ENCODE data around the gene GPX2. TPM values are rescaled to one million over a fixed set of nuclear protein-coding genes. Genes with fewer than 3 reads are reported as not detected.
A peak's percentile ranks its signal among the peaks of the same experiment; 100 is the strongest.

The GPX2 gene
- not detected for total RNA-seq

DNA sequence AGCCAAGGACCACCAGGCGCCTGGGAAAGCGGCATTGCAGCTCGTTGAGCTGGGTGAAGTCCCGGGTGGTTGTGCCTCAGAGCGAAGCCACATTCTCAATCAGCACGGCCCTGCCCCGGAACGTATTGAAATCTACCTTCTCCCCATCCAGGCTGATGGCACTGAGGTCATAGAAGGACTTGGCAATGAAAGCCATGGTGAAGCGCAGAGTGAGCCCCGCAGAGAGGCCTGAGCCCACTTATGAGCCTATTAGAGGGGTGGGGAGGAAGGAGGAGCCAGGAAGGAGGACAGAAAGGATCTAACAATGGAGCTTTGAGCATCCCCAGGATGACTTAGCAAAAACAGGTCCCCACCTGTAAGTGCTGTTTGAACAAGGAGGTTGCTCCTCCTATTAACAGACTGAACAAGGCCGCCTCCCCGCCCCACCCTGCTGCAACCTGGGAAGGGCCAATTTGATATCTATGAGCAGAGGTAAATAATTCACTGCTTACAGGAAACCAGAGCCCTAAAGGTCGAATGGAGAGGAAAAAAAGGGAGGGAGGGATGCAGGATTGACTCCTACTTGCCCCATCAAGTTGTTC lies at the start of gene GPX2:
GPX2 (minus strand) TSS at position 215 of the 581 bp plus-strand sequence; CDS start at position 196, 19 bp downstream.
- Mint-ChIP-seq H3K4me1 (peaks cover 54% of the 10 kb centered on the region), H3K36me3 (ENCODE audit: low read depth) (peaks cover 20% of the 10 kb centered on the region), H3K4me3 (no peak within 1 kb of the TSS), H3K27me3 (no peaks in the 10 kb centered on the region), H3K9me3 (ENCODE audit: low read depth) (no peaks in the 10 kb centered on the region), H3K27ac (no peak within 1 kb of the TSS)
- DNase-seq = no peak
- ATAC-seq = no peak
- POLR2A ChIA-PET = no interaction called here
- intact Hi-C loops (cut with DNase I, micrococcal nuclease) = no loop called here
- CTCF ChIA-PET = interaction anchor here (1.0 to 1.3 kb wide), 2 partner anchors 120 to 272 kb away, joined by 3 to 4 read pairs; no protein-coding TSS in a partner anchor

DNA sequence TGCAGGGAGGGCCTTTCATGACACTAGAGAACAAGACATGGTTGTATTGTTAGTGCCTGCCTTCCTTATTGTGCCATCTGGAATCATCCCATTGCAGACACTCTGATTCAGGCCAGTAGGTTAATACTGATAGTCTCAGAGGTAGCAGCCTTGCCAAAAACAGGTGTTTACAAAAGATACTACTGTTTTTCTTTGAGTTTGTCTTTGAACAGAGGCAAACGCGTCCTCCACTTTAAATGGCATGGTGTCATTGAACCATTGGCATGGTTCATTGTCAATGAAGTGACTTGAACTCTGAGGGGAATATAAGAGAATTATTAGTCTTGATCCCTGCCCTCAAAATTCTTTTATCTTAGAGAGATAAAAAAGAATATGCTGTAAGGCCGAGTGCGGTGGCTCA lies 48.4 kb upstream of the GPX2 start:
- Mint-ChIP-seq H3K4me3 (no peak overlapping the region), H3K4me1 (peaks cover 47% of the 10 kb centered on the region), H3K9me3 (ENCODE audit: low read depth) (no peaks in the 10 kb centered on the region), H3K36me3 (ENCODE audit: low read depth) (peaks cover 19% of the 10 kb centered on the region), H3K27me3 (no peaks in the 10 kb centered on the region), H3K27ac (no peak overlapping the region)
- CTCF ChIA-PET = interaction anchor here (0.7 to 1.5 kb wide), 2 partner anchors 9 to 111 kb away, joined by 3 to 4 read pairs; no protein-coding TSS in a partner anchor
- POLR2A ChIA-PET = no interaction called here
- no peak for ATAC-seq
- intact Hi-C loops (cut with DNase I, micrococcal nuclease) = no loop called here
- DNase-seq = no peak

DNA sequence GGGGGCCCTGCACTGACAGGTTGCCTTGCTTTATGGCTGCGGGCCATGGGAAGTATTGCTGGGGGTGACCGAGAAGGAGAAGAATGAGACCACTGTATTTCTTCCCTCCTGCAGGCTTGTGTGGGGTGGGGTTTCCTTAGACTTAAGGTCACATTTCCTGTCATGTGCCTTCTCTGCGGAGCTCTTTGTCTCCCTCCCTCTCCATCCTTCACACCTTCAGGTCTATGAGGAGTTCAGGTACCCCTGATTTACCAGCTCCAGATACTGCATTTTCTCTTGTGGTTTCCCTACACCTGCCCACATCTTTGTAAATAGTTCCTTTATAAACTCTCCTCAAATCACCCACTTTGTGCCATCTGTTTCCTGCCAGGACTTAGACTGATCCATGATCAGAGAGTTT lies 47.8 kb upstream of the GPX2 start:
- CTCF ChIA-PET = interaction anchor here (0.7 to 1.5 kb wide), 2 partner anchors 10 to 112 kb away, joined by 3 to 4 read pairs; no protein-coding TSS in a partner anchor
- no peaks in the 10 kb centered on the region for H3K9me3 Mint-ChIP-seq (ENCODE audit: low read depth)
- H3K36me3 Mint-ChIP-seq (ENCODE audit: low read depth) = peaks cover 19% of the 10 kb centered on the region
- DNase-seq = peak; percentile 17
- no peak overlapping the region for H3K27ac Mint-ChIP-seq
- no peak for ATAC-seq
- intact Hi-C loops (cut with DNase I, micrococcal nuclease) = no loop called here
- peaks cover 48% of the 10 kb centered on the region for H3K4me1 Mint-ChIP-seq
- POLR2A ChIA-PET = interaction anchor here (1.0 kb wide), 1 partner anchor 15 kb away, joined by 3 read pairs; no protein-coding TSS in a partner anchor
- no peaks in the 10 kb centered on the region for H3K27me3 Mint-ChIP-seq
- no peak overlapping the region for H3K4me3 Mint-ChIP-seq

DNA sequence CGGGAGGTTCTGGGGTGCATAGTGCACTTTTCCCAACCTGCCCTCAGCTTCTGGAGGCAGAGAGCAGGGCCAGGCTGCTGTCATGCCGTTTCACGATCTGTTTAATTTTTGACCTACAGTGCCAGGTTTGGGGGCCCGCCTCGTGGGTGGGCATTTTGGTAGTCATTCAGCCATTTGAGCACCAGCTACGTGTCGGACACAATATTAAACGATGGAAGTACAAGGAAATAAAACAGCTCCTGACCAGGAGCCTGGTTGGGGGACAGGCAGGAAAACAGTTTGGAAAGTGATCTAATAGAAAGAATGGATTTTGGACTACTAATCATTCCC lies 44.9 kb upstream of the GPX2 start:
- peaks cover 16% of the 10 kb centered on the region for H3K36me3 Mint-ChIP-seq (ENCODE audit: low read depth)

DNA sequence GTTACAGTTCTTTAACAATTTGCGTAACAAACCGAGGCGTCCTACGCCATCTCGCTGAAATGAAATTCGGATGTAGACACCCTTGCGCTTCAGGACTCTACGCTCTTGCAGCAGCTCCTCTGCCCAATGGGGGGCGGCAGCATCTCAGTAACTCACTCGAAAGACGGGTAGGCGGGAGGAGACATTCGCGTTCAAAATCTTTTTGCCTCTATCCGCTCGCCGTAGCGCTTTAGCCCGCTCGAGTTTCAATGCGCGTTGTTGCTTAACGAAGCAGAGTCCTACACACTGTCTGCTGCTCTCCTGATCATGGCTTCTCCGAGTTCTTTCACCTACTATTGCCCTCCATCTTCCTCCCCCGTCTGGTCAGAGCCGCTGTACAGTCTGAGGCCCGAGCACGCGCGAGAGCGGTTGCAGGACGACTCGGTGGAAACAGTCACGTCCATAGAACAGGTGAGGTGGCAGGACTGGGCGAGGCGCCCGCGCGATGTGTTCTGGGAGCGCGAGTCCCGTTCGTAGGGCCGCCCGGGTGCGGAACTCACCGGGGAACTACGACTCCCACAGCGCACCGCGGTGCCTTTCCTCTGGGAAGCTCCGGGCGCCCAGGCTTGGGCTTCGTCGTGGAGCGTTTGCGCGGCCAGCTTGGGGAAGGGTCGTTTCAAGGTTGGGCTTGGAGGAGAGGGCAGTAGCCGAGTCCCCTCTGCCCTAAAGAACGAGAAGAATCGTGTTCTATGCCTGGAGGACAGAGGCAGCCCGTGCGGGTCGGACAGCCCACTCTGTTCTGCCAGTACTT lies 44.3 kb upstream of the GPX2 start, which contains the start of gene FNTB:
FNTB (plus strand) TSS at position 248 of the 790 bp plus-strand sequence; CDS start at position 307, 59 bp downstream.
- H3K9me3 Mint-ChIP-seq (ENCODE audit: low read depth) = no peaks in the 10 kb centered on the region
- intact Hi-C loops (cut with DNase I, micrococcal nuclease) = loop anchor here (1.0 to 5.0 kb wide), 11 partner anchors 15 to 482 kb away; partner anchors contain the start of genes CHURC1 (in 2 of the 2), FUT8 (in 2 of the 2), MAX (in 2 of the 2) and HSPA2 (in 1 of the 2)
- CTCF ChIA-PET = interaction anchor here (0.5 to 2.2 kb wide), 32 partner anchors 8 to 713 kb away, joined by 3 to 20 read pairs (median 4); no protein-coding TSS in a partner anchor
- POLR2A ChIA-PET = interaction anchor here (0.6 to 1.4 kb wide), 2 partner anchors 37 to 72 kb away, joined by 3 to 5 read pairs; partner anchors contain the start of gene CHURC1
- peak within 1 kb of the TSS; percentile 82 for H3K4me3 Mint-ChIP-seq
- DNase-seq (peak; percentile 96), ATAC-seq (peak; percentile 96)
- H3K4me1 Mint-ChIP-seq = peaks cover 46% of the 10 kb centered on the region
- peaks cover 16% of the 10 kb centered on the region for H3K36me3 Mint-ChIP-seq (ENCODE audit: low read depth)
- H3K27ac Mint-ChIP-seq = peak within 1 kb of the TSS; percentile 99
- H3K27me3 Mint-ChIP-seq = peaks cover 5% of the 10 kb centered on the region

More for the DNA sequence above, 44.9 kb upstream of the GPX2 start:
- intact Hi-C loops (cut with DNase I, micrococcal nuclease) = loop anchor here (1.0 to 5.0 kb wide), 9 partner anchors 33 to 483 kb away; partner anchors contain the start of genes CHURC1 (in 2 of the 2), FUT8 (in 2 of the 2), MAX (in 2 of the 2) and HSPA2 (in 1 of the 2)
- DNase-seq (no peak), ATAC-seq (no peak)
- H3K9me3 Mint-ChIP-seq (ENCODE audit: low read depth) = no peaks in the 10 kb centered on the region
- CTCF ChIA-PET = interaction anchor here (0.6 to 2.2 kb wide), 20 partner anchors 10 to 424 kb away, joined by 3 to 20 read pairs (median 4); no protein-coding TSS in a partner anchor
- H3K4me1 Mint-ChIP-seq = peaks cover 51% of the 10 kb centered on the region
- H3K27ac Mint-ChIP-seq = peak overlapping the region; percentile 99
- peaks cover 5% of the 10 kb centered on the region for H3K27me3 Mint-ChIP-seq
- peak overlapping the region; percentile 82 for H3K4me3 Mint-ChIP-seq
- POLR2A ChIA-PET = interaction anchor here (1.4 kb wide), 1 partner anchor 73 kb away, joined by 5 read pairs; the partner anchor contains the start of gene CHURC1

DNA sequence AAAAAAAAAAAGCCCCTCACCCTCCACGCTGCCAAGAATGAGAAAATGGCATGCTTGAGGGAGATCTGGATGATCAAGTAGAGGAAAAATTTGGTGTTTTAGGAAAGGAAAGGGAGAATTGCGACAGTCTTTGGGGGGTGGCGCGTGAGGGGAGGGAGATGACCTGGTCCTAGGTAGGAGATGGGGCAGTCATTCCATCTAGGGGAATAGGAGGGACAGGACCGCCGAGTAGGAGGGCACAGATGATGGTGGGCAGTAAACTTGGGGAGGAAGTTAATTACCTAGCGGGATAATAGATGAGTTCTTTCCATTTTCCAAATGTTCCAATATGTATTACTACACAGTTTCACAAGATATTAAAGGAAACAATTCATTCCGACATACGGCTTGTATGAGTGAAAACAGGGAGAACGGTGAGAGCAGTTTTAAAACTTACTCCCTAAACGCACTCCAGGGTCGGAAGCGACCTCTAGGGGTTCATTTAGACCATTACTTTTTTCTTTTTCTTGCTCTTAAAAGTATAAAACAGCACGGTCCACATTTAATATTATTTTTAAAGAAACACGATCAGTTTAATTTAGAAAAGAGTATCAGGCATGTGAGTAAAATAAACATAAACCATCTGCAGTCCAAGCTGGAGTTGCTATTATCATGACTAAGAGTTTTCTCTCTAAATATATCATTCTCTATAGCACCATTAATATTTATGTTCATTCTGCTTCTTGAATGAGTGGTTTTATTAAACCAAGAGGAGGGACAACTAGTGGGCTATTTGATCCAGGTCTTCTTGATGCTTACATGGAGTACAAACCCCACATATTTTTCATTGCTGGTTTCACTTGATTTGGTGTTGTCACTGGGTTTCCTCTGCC lies 41.1 kb upstream of the GPX2 start:
- H3K27me3 Mint-ChIP-seq = peaks cover 5% of the 10 kb centered on the region
- ATAC-seq (no peak), DNase-seq (peak; percentile 61)
- peak overlapping the region; percentile 45 for H3K4me3 Mint-ChIP-seq
- ChIA-PET CTCF (interaction anchor here (0.6 to 2.0 kb wide), 8 partner anchors 10 to 160 kb away, joined by 3 to 9 read pairs (median 5); no protein-coding TSS in a partner anchor), POLR2A (no interaction called here)
- H3K27ac Mint-ChIP-seq = no peak overlapping the region
- no peaks in the 10 kb centered on the region for H3K9me3 Mint-ChIP-seq (ENCODE audit: low read depth)
- peaks cover 3% of the 10 kb centered on the region for H3K36me3 Mint-ChIP-seq (ENCODE audit: low read depth)
- intact Hi-C loops (cut with DNase I, micrococcal nuclease) = loop anchor here (1.0 to 5.0 kb wide), 4 partner anchors 160 to 312 kb away; no protein-coding TSS in a partner anchor
- peaks cover 22% of the 10 kb centered on the region for H3K4me1 Mint-ChIP-seq

DNA sequence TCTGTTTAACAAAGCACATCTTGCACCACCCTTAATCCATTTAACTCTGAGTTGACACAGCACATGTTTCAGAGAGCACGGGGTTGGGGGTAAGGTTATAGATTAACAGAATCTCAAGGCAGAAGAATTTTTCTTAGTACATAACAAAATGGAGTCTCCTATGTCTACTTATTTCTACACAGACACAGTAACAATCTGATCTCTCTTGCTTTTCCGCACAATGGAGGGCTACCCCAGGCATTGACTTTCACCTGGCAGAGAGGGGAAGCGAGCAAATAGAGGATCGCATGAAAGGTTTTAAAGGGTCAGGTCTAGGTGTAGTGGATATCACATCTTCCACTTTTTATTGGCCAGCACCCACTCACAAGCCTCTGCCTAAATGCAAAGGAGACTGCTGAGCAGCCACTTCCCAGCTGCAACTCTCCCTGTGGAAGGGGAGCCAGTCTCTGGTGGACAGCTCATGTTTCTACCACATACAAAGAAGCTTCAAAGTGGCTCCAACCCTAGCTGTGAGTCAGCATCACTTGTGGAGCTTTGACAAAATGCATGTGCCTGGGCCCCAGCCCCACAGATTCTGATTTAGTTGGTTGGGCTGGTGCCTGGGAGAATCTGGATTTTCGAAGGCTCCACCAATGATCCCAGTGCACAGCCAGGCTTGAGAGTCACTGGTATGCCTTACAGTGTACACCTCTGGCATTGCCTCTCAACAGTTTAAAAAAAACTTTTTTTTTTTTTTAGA lies 37.0 kb upstream of the GPX2 start:
- H3K36me3 Mint-ChIP-seq (ENCODE audit: low read depth) = no peaks in the 10 kb centered on the region
- ChIA-PET CTCF (interaction anchor here (0.7 to 0.8 kb wide), 4 partner anchors 27 to 156 kb away, joined by 3 read pairs; no protein-coding TSS in a partner anchor), POLR2A (no interaction called here)
- H3K9me3 Mint-ChIP-seq (ENCODE audit: low read depth) = no peaks in the 10 kb centered on the region
- ATAC-seq (no peak), DNase-seq (no peak)
- peaks cover 5% of the 10 kb centered on the region for H3K27me3 Mint-ChIP-seq
- no peak overlapping the region for H3K27ac Mint-ChIP-seq
- H3K4me1 Mint-ChIP-seq = peaks cover 8% of the 10 kb centered on the region
- no peak overlapping the region for H3K4me3 Mint-ChIP-seq
- intact Hi-C loops (cut with DNase I, micrococcal nuclease) = loop anchor here in 1 of 2 experiments (5.0 kb wide), 1 partner anchor 307 kb away; no protein-coding TSS in a partner anchor

DNA sequence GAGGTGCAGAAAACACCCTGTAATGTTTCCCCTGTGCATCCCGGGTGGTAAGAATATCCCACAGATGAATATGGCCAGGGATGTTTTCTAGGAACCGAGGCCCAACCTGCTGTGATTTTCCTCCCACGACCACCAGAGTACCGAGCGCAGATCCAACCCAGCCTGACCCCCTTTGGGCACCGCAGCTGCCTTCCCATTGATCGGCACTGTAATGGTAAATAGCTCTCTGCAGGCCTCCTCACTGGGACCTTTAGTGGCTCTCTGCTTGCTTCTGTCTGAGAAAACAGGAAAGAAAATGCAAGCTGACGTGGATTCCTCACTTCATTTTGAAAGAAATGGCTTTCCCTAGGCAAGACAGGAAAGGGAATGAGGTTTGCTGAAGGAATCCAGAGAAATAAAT lies 32.0 kb upstream of the GPX2 start:
- Mint-ChIP-seq H3K4me3 (no peak overlapping the region), H3K4me1 (peaks cover 9% of the 10 kb centered on the region), H3K9me3 (ENCODE audit: low read depth) (no peaks in the 10 kb centered on the region), H3K27me3 (no peaks in the 10 kb centered on the region), H3K27ac (no peak overlapping the region), H3K36me3 (ENCODE audit: low read depth) (no peaks in the 10 kb centered on the region)
- ChIA-PET CTCF (interaction anchor here (1.0 kb wide), 1 partner anchor 16 kb away, joined by 5 read pairs; no protein-coding TSS in a partner anchor), POLR2A (no interaction called here)
- intact Hi-C loops (cut with DNase I, micrococcal nuclease) = no loop called here
- no peak for DNase-seq
- no peak for ATAC-seq

DNA sequence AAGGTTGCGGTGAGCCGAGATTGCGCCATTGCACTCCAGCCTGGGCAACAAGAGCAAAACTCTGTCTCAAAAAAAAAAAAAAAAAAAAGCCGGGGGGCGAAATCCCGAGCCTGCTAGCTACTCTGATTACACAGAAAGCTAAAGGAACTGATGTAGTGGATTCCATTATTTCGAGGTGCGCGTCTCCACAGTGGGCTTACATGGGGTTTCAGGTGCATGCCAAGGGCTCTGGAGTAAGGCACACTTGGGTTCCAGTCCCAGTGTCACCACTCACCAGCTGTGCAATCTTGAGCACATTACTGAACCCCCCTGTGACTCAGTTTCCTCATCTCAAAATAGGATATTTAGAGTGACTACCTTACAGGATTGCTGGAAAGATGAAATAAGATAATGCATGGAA lies 31.3 kb upstream of the GPX2 start:
- no peak for ATAC-seq
- intact Hi-C loops (cut with DNase I, micrococcal nuclease) = no loop called here
- no peak overlapping the region for H3K27ac Mint-ChIP-seq
- H3K27me3 Mint-ChIP-seq = no peaks in the 10 kb centered on the region
- ChIA-PET CTCF (interaction anchor here (0.7 kb wide), 1 partner anchor 217 kb away, joined by 3 read pairs; no protein-coding TSS in a partner anchor), POLR2A (no interaction called here)
- no peaks in the 10 kb centered on the region for H3K9me3 Mint-ChIP-seq (ENCODE audit: low read depth)
- no peak overlapping the region for H3K4me3 Mint-ChIP-seq
- peaks cover 9% of the 10 kb centered on the region for H3K4me1 Mint-ChIP-seq
- DNase-seq = no peak
- H3K36me3 Mint-ChIP-seq (ENCODE audit: low read depth) = no peaks in the 10 kb centered on the region

DNA sequence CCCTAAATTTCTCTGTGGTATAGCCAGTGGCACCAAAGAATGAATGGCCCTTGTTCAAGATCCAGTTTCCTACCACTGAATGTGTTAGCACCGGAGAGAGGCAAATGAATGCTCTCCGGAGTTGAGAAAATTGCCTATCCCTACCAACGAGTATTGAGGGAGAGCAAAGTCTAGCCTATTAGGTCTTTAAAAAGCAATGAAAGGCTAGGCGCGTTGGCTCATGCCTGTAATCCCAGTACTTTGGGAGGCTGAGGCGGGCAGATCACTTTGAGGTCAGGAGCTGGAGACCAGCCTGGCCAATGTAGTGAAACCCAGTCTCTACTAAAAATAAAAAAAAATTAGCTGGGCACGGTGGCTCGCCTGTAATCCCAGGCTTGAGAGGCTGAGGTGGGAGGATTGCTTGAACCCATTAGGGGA lies 30.5 kb upstream of the GPX2 start:
- ChIA-PET POLR2A (no interaction called here), CTCF (interaction anchor here (0.8 kb wide), 1 partner anchor 253 kb away, joined by 3 read pairs; no protein-coding TSS in a partner anchor)
- Mint-ChIP-seq H3K27ac (no peak overlapping the region), H3K9me3 (ENCODE audit: low read depth) (no peaks in the 10 kb centered on the region), H3K27me3 (no peaks in the 10 kb centered on the region), H3K4me1 (peaks cover 12% of the 10 kb centered on the region), H3K4me3 (peak overlapping the region; percentile 74), H3K36me3 (ENCODE audit: low read depth) (no peaks in the 10 kb centered on the region)
- intact Hi-C loops (cut with DNase I, micrococcal nuclease) = no loop called here
- ATAC-seq (no peak), DNase-seq (no peak)
